NCI-H2171 treated with DMSO at 0.1 percent for 48 hours (cell line): ENCODE data around the gene KLHL29.
"Not testable (repeated sequence)": the region's sequence is repeated elsewhere in the genome, so short reads cannot be mapped to it uniquely, and the experiment has no call there.

ENCODE experiments used
- DNase-seq: peaks from one replicate; lab custom pipeline; 2025; lab: John Stamatoyannopoulos, UW

Gene KLHL29

DNA sequence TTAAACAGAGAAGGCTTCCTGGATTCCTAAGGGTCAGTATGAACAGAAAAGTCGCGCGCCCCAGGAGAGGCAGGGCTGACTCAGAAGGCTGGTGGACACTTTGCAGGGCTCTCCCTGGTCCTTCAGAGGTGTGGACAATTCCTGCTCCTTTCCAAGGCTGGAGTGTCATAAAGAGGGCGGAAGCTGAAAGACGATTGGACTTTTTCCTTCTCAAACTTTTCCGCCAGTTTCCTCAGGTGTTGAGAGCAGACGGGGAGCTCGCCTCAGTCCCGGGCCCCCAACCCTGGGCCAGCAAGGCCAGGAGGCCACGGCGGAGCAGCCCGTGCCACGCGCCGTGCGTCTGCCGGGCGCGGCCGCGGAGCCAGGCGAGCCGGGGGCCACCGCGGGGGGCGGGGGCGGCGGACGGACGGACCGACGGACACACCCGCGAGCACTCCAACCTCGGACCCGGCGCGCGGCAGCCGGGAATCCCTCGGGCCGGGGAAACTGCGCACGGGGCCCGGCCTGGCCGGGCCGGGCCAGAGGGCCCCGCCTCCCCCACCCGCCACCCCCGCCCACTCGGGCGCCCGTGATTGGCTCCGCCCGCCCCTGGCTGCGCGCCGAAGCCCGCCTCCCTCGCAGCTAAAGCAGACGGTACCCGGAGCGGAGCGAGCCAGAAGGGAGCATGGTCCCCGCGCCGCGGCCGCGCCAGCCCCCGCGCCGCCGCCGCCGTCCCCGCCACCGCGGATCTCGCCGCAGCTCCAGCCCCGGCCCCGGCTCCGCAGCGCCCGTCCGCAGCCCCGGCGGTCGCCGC, at the start of gene KLHL29:
Gene KLHL29, plus strand, starts transcription at position 629 of the 793 bp plus-strand sequence. CDS start 177,018 bp downstream, outside the sequence.
- peak; percentile 69 for DNase-seq

DNA sequence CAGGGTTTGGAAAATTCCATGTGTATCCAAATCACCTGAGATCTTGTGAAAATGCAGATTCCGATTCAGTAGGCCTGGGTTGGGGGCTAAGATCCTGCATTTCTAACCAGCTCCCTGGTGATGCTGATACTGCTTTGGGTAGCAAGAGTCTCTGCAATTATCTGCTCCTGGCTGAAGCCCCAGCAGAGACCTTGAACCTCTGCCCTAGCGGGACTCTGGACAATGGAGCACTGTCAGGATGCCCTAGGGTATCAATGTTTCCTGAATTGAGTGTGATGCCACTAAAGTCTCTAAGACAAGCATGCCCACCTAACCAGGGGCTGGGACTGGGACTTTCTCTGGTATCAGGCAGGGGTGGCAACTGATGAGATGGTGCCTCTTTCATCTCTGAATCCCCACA, 49.4 kb upstream of the KLHL29 start:
- no peak for DNase-seq

GRCh38 chr2:23342075-23342474, 42.9 kb upstream of the KLHL29 start:
- no peak for DNase-seq

GRCh38 chr2:23346029-23346428, 39.0 kb upstream of the KLHL29 start:
- no peak for DNase-seq

DNA sequence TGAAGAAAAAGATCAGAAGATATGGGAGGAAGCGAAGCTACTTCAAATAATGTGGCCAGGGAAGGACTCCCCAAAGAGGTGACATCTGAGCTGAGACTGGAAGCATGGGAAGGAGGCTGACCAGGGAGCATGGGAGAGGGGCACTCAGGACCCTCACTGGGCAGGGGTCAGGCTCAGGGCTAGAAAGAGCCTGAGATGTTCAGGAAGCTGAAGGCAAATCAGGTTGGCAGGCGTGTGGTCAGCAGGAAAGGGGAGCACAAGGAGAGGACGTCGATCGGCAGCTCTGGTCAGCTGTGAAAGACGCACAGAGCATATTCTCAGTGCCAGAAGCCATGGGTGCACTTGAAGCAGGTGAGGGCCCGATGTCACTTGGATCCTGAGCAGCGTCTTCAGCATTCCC, 38.2 kb upstream of the KLHL29 start:
- DNase-seq, result no peak

GRCh38 chr2:23347471-23348092, 37.4 kb upstream of the KLHL29 start:
- no peak for DNase-seq

DNA sequence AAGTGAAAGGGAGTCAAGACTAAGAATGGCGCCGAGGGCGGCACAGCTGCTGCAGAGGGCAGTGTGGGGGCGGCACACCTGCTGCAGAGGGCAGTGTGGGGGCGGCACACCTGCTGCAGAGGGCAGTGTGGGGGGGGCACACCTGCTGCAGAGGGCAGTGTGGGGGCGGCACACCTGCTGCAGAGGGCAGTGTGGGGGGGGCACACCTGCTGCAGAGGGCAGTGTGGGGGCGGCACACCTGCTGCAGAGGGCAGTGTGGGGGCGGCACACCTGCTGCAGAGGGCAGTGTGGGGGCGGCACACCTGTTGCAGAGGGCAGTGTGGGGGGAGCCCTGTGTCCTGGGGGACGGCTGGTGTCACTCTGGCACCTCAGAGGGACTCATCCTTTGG, 36.9 kb upstream of the KLHL29 start:
- not testable (repeated sequence) for DNase-seq

DNA sequence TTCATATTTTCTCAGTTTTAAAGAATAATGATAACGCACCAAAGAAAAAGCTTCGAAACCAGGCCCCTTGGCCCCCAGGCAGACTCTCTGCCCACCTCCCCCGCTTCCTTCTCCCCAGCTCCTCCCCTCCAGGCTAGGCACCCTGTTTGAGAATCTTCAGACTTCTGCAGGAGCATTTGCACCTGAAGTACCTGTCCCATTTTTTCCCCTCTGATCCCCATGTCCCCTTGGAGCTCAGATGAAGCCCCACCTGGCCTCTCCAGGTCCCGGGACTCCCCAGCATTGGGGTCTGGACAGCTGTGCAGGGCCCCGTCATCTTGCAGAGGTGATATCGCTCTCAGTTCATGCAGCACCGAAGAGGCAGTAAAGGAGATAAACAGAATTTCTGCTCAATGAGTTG, 35.5 kb upstream of the KLHL29 start:
- DNase-seq, result no peak

- DNase-seq, result peak; percentile 59
Observed at GRCh38 chr2:23350041-23350791, 34.8 kb upstream of the KLHL29 start.

DNA sequence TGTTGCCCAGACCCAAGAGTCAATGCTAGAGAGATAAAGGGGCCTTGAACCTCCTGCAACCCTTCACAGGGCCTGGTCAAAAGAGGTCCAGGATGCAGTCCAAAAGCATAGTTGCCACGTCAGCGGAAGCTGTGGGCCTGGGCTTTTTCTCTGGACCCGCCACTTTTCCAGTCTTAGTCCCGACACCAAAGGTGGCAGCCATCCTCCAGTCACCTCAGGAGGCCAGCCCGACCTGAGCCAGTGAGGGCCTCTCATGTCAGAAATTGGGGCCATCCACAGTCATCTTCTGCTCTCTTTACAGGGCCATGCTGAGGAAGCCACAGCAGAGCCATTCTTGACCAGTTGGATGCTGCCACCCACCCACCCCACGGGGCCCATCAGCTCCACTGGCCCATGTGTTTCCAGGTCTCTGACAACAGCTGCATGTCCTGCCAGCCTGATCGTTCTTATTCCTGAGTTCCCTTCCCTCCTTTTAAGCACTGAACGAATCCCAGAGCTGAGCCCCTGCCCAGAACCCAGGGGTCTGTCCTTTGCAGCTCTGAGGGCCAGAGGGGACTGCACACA, 34.1 kb upstream of the KLHL29 start:
- DNase-seq, result no peak

DNA sequence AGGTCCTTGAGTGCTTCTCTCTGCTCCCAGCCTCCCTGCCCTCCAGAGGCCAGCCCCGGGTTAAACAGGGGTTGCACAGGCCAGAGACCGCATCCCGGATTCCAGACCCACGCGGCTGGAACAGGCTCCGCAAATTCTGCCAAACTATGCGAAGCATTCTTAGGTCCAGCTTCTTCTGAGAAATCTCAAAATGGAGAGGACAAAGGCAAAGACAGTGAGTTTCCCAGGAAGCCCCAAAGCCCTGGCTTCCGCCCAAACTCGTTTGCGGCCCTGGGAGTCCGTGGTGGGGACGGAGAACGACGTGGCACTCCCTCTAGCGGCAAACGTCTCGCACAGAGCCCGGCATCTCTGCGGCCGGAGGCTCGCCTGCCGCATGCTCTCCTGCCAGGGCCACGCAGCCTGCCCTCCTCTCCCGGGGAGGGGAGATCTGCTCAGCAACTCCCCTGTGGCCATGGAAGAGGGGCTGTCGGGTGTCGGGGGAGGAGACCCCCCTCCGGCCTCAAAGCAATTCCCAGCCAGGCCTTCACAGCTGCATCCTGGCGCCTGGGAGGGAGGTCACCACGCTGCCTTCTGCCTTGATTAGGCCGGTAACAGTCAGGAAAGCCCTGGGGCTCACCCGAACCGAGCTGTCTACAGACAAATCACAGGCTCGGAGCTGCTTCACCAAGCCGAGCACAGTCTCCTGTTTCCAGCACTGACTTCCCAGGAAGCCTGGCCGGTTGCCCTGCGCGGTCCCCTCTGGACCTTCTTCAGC, 33.4 kb upstream of the KLHL29 start:
- DNase-seq, result no peak

GRCh38 chr2:23354554-23354953, 30.4 kb upstream of the KLHL29 start:
- DNase-seq, result no peak

DNA sequence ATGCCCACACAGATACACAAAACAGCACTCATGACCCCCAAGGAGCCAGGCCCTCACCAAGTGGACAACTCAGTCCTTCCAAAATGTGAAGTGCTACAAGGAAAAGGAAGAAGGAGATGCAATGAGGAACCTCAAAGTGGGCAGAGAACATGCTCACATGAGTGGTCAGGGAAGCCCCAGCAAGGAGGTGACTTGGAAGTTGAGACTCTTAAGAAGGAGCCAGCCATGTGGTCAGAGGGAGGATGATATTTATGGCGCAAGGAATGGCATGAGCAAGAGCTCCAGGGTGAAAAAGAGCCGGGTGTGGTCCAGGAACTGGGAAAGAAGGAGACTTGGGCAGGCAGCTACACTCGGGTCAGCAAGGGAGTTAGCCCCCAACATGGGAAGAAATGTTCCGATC, 30.0 kb upstream of the KLHL29 start:
- DNase-seq, result no peak

GRCh38 chr2:23356711-23357110, 28.3 kb upstream of the KLHL29 start:
- no peak for DNase-seq

DNA sequence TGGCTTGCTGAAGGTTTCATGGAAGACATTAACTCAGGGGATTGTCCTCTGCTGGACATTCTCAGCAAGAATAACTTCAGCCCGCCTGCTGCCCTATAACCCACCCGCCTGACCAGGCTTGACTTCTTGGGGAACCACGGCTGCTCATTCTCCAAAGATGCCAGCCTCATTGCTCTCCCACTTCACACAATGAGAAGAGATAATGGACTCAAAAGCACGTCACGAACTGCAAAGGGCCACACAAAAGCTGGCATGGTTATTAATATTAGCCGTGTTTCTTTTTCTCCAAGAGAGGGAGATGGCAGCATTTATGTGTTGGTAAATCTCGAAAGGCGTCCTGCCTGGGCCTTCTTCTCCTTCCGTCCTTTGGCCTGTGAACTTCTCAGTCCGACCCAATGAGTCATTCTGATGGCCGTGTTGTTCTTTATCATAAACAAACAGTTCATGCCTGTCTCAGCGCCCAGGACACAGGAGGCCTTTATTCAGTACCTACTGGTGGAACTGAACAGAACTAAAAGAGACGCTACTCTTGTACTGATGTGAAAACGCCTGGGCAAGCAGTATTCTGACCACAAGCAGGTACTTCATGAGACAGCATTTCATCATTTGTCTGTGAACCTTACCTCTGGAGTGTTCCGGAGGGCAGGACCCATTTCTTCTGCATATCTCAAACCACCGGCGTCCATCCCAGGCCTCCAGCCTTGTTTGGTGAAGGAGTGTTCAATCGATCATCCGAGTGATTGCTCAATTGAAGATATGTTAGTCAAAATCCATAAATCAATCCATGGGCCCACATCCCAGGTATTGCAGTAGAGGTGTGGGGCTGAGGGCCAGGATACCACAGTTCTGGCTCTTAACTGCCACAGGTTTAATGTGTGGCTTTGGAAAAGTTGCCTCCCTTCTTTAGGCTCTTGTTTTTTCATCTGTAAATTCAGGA, 25.1 kb upstream of the KLHL29 start:
- no peak for DNase-seq

DNA sequence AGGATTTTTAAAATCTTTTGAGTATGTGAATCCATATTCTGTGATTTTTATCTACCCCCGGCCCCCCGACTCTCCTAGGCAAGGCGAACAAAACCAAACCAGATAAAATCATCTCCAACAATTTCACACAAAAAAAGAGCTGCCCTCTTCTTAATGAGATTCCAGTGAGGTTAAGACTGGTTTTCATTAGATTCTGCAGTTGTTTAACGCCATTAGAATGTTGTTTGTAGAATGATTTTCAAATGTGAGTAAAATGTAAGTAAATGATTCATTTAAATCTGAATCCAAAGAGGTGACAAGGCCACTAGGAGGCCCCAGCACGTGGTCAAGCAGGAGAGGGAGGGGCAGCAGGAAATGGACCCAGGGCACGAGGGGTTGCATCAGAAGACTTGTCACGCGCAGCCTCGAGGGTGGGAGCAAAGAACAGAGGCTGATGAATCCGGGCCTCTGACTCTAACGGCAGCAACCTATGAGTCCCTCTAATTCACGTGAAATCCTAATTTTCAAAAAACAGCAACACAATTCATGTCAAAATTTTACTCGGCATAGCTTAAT, 24.3 kb upstream of the KLHL29 start:
- DNase-seq, result no peak

- DNase-seq, result no peak
Observed at GRCh38 chr2:23361152-23361551, 23.8 kb upstream of the KLHL29 start.

- no peak for DNase-seq
Observed at GRCh38 chr2:23363268-23363667, 21.7 kb upstream of the KLHL29 start.

GRCh38 chr2:23363831-23364230, 21.1 kb upstream of the KLHL29 start:
- DNase-seq, result no peak

DNA sequence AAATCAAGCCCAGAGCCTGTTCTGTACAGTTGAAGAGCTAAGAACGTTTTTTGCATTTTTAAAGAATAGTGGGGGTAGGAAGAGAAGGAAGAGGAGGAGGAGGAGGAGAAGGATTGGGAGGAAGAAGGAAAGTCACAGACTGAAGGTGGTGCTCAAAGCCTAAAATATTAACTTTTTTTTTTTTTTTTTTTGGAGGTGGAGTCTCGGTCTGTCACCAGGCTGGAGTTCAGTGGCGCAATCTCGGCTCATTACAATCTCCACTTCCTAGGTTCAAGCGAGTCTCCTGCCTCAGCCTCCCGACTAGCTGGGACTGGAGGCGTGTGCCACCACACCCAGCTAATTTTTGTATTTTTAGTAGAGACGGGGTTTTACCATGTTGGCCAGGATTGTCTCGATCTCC, 18.3 kb upstream of the KLHL29 start:
- no peak for DNase-seq
